Activated CD8-positive, alpha-beta memory T cell treated with anti-CD3 and anti-CD28 coated beads for 1 hour (primary cell): ENCODE measurements around the gene ITGA5.

ENCODE experiments used
- DNase-seq, 2 donors: peaks; one replicate each; pipeline ENCODE4 v3.0.0-alpha.2; 2020; ENCODE audit warnings: low read depth in 1 of 2; ENCODE audit errors: extremely low read depth in 1 of 2

Gene ITGA5

GRCh38 chr12:54373649-54374561 is 45.2 kb downstream of the ITGA5 start:
- no peak for DNase-seq

GRCh38 chr12:54372113-54372806 is 46.8 kb downstream of the ITGA5 start:
- no peak for DNase-seq

GRCh38 chr12:54371328-54372112 is 47.5 kb downstream of the ITGA5 start:
- DNase-seq: no peak

DNA sequence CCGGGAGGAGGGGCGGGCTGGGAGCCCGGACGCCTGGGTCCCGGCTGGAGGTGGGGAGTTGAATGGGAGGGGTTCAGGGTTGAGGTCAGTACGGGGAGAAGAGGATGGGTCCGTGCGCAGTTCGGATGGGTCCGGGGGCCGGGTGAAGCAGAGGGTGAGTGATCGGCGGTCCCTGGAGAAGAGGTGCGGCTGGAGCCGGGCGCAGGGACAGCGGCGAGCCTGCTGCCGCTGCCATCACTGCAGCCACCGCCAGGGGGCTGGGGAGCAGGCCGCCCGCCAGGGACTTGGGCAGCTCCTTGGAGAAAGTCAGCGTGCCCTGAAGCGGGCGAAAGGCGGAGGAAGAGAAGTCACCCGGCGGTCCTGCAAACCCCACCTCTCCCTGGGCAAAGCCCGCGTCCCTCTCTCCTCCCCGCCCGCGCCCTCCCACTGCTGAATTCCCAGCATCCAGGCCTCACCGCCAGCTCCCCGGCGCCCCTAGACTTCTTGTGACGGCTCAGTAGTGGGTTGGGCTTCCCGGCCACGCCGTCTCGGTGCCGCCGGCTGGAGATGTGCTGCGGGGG is 48.8 kb downstream of the ITGA5 start:
- DNase-seq: no peak

DNA sequence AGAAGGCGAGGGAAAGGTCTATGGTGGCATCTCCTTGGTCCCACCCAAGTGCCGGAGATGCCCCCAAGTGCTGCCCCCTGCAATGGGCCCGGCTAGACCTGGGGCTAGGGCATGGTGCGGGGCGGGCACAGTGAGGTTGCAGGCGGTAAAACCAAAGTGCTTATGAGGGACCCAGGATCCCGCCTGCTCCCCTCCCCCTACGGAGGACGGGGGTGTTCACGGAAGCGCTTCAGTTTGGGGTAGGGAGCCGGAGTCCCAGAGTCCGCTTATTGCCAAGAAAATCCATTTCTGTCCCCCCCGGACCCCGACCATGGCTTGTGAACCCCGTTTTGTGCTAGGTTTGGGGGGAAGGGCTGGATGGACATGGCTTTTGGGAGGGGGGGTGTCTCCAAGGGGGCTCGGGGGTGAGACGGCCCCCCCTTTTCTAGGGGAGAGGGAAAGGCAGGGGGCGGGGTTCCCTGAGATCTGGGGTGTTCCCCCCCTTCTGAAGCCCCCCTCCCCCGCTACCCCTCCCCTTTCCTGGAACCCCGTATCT is 49.4 kb downstream of the ITGA5 start:
- no peak for DNase-seq

DNA sequence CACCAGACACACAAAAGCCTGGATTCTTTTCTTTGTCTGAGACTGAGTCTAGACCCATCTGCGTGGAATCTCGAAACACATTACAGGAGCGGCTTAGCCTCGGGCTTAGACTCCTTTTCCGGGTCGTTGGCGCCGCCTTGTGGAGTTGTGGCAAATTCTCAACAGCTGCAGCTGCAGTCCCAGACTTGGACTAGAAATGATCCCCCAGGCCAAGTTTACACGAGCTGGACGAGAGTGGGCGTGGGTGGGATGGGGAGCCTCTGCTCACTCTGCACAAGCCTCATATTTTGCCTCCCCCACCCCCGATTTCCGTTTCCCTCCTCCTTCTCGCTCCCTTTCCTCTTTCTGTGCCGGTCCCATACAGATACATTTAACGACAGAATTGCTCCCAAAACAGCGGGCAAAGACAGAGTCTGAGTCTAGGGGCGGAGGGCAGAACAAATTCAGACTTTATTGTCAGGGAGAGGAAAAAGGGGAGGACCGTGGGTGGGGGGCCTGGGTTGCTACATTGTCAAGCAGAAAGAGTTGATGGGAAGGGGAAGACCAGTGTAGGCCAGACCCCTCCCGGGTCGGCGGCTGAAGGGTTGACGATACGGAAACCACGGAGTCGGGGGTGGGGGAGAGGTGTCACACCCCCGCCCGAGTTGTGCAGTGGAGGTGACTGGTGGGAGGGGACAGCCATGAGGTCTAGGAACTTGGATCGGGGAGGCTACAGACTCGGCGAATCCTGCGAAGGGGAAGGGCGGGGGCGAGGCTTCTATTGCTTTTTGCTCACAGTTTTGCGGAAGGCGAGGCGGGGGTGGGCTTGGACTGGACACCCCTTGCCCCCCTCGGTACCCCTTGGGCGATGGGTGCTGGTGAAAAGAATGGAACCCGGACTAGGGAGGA is 50.1 kb downstream of the ITGA5 start:
- peak; percentile 78 to 84 for DNase-seq

DNA sequence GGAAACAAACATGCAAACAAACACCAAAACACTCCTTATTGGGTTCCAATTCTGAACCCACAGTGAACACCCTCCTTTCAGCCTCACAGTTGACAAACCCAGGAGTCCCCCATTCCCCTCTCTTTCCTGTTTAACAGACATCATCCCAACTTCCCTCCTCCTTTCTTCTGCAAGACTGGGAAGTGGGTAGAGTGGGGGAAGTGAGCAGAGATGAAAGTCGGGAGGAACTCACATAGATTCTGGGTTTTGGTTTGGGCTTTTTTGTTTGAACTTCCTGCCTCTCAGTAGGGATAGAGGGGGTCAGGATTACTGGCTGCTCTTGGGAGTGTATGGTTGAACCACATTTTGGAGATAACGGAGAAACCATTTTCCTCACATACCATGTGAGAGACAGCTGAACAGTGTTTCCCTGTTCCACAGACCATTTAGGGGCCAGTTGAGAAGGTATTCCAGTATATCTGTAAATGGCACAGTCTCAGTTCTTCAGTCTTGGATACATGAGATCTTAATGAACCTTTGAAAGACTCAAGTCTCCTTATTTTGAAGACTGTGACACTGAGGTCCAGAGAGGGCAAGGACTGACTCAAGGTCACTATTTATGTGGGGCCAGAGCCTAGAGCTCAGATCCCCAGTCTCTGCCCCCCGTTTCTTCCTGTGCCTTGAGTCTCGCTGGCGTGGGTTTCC is 50.9 kb downstream of the ITGA5 start:
- no peak for DNase-seq

- no peak for DNase-seq
These were observed 54.7 kb downstream of the ITGA5 start, which contains the start of gene GPR84 for GRCh38 chr12:54364413-54364812. Gene GPR84 (minus strand): TSS chr12:54364486. CDS start chr12:54363851, 635 bp downstream.

DNA sequence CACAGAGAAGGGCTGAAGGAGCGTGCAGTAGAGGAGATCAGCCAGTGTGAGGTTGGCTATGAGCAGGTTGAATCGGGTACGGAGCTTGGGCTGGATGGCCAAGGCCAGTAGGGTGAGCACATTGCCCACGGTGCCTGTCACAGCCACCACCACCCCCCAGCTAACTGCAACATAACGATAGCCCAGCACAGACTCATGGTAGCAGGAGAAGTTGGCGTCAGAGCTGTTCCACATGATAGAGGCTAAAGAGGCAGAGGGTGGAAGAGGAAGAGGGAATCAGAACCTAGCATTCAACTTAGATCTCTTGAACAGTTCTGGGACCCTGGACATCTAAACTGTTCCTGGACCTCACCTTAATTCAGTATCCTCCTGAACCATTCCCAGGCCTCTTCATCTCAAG is 55.4 kb downstream of the ITGA5 start:
- DNase-seq: no peak

GRCh38 chr12:54363047-54363446 is 56.0 kb downstream of the ITGA5 start:
- DNase-seq: no peak

DNA sequence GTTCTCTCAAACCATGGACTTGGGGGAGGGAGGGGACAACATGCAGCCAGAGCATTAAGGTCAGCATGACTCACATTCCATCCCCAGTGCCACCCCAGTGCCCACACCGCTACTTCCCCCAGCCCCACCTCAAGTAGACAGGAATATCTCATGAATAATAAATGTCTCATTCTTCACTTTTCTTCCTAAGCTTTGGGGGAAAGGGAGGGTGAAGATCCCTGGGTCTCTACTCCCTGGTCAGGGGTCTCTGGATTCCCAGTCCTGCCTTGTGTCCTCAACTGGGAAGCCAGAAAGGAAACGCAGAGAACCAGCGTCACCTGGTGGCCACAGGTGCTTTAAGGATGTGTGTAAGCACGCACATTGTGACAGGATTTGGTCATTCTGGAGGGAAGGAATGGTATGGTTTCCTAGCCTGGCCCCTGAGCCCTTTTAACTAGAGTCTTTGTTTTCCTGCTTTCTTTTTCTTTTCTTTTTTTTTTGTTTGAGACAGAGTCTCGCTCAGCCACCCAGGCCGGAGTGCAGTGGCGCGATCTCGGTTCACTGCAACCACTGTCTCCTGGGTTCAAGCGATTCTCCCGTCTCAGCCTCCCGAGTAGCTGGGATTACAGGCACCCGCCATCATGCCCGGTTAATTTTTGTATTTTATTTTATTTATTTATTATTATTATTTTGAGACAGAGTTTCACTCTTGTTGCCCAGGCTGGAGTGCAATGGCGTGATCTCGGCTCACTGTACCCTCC is 58.2 kb downstream of the ITGA5 start:
- no peak for DNase-seq

DNA sequence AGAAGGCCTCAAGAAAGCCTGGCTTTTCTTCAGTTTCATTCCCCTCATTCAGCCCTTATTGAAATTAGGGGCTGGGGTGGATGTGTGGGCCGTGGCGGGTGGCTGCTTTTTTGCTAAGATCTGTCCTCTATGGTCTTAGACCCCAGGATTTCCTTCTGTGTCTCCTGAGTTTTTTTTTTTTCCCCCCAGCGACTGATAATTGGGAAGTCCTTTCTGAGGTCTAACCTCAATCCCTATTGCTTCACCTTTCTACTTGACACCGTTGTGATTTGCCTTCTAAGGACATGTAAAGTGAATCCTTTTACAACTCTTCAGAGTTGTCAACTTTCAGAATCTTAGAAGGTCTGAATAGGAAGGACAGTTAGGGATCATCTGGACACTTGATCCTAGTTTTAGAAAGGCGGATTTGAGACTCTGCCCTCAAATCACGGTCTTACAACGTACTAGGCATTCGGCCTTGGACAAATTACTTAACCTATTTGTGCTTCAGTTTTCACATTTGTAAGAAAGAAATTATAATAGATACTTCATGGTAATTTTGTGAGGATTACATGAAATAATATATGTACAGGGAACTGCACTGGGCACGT is 59.2 kb downstream of the ITGA5 start:
- DNase-seq: no peak

GRCh38 chr12:54358945-54359761 is 59.9 kb downstream of the ITGA5 start:
- DNase-seq: peak; percentile 80 to 85

- no peak for DNase-seq
These were observed 60.7 kb downstream of the ITGA5 start for GRCh38 chr12:54358191-54358944.

DNA sequence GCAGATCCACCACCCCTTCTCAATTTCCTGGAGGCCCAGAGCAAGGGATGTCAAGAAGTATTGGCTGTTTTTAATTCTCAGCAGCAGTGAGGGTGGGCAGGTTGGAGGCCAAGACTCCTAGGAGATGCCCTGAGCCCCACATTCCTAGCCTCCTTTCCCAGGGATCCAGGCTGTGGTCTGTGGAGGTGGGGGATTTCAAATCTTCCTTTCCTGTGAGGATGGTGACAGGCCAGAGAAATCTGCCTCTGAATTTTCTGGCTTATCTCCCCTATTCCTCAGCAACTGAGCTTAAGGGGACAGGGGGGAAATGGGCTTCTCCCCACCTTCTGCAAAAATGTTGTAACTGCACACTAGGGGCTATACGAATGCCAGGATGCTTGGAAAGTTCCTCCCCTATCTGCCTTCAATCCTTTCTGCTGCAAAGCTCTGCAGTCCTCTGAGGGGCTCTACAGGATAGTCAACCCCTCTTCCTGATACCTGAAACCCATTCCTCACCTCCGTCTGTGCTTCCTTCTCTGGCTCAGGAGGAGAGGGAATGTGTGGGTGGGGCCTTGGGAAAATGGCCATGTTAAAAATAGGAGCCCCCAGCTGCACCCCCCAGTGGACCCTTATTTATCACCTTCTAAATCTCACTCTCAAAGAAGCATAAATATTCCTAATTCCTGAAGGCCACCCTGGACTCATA is 61.4 kb downstream of the ITGA5 start:
- DNase-seq: no peak

GRCh38 chr12:54356951-54357356 is 62.1 kb downstream of the ITGA5 start:
- no peak for DNase-seq
